RWPE1 (cell line): ENCODE results near the gene ZNF880.

ENCODE experiments used
- CTCF ChIA-PET: fragments of 350-600 bp; sonication (Branson Sonifier 250); formaldehyde crosslinking; extraction: SDS; loops from one replicate; lab custom pipeline; 2021; lab: Yijun Ruan, JAX
- POLR2A ChIA-PET: fragments of 400-600 bp; formaldehyde crosslinking; extraction: SDS; loops from one replicate; lab custom pipeline; 2020; ENCODE audit warnings: antibody characterized with exemption; ENCODE audit not compliant: low non-redundant PET; lab: Yijun Ruan, JAX
- DNase-seq: peaks from one replicate; pipeline ENCODE4 v3.0.0; 2012; ENCODE audit warnings: low spot score
- H3K27ac ChIP-seq: fragments of 450-650 bp; 2 replicates; pipeline ENCODE4 v1.5.1; 2017
- CTCF ChIP-seq: fragments of 450-650 bp; conservative IDR thresholded peaks from 2 replicates; pipeline ENCODE4 v1.5.1; 2017; ENCODE audit warnings: low read depth, mild to moderate bottlenecking

The ZNF880 gene

GRCh38 chr19:52343548-52343947 lies 26.2 kb upstream of the ZNF880 start:
- CTCF ChIA-PET = no interaction called here

GRCh38 chr19:52345162-52345561 lies 24.6 kb upstream of the ZNF880 start:
- POLR2A ChIA-PET = no interaction called here
- TF ChIP-seq CTCF = no peak
- CTCF ChIA-PET = no interaction called here
- H3K27ac ChIP-seq = no peak overlapping the region
- no peak for DNase-seq

More at GRCh38 chr19:52343548-52343947, 26.2 kb upstream of the ZNF880 start:
- no peak overlapping the region for H3K27ac ChIP-seq
- DNase-seq = no peak
- POLR2A ChIA-PET = no interaction called here
- no peak for TF ChIP-seq CTCF

- no peak for DNase-seq
- ChIA-PET POLR2A (no interaction called here), CTCF (no interaction called here)
- no peak overlapping the region for H3K27ac ChIP-seq
- no peak for TF ChIP-seq CTCF
Observed at GRCh38 chr19:52351512-52351911, 18.2 kb upstream of the ZNF880 start.

- no peak overlapping the region for H3K27ac ChIP-seq
- TF ChIP-seq CTCF = no peak
- no peak for DNase-seq
- POLR2A ChIA-PET = no interaction called here
- CTCF ChIA-PET = no interaction called here
Observed at GRCh38 chr19:52366414-52366824, 3.3 kb upstream of the ZNF880 start.

GRCh38 chr19:52370341-52370710 lies 603 bp downstream of the ZNF880 start:
- ChIA-PET CTCF (no interaction called here), POLR2A (no interaction called here)
- no peak for DNase-seq
- peak overlapping the region; percentile 81 for H3K27ac ChIP-seq
- TF ChIP-seq CTCF = no peak

- ChIA-PET CTCF (no interaction called here), POLR2A (no interaction called here)
- TF ChIP-seq CTCF = no peak
- no peak overlapping the region for H3K27ac ChIP-seq
- DNase-seq = no peak
Observed at GRCh38 chr19:52391135-52391534, 21.4 kb downstream of the ZNF880 start.
